SK-N-SH treated with all-trans-retinoic acid at 6 μM for 48 hours (cell line): Measurements from ENCODE around the gene TCTN1.

Source experiments
- ARNTL ChIP-seq: fragments of 450-650 bp; formaldehyde crosslinking; IDR thresholded peaks from 2 replicates; pipeline ENCODE4 v1.5.0; 2020; ENCODE audit warnings: low read depth, mild to moderate bottlenecking, moderate library complexity, borderline replicate concordance
- PATZ1 ChIP-seq: fragments of 250-450 bp; sonication (Bioruptor Pico); IDR thresholded peaks from 2 replicates; pipeline ENCODE4 v1.8.0; 2020; ENCODE audit warnings: mild to moderate bottlenecking, moderate library complexity, borderline replicate concordance

- no peak for TF ChIP-seq PATZ1 (CRISPR knock-in tag)
- no peak for TF ChIP-seq ARNTL (CRISPR knock-in tag)
Measured at GRCh38 chr12:110597885-110598284, 16.0 kb upstream of the TCTN1 start.
